Stimulated activated CD4-positive, alpha-beta T cell treated with anti-CD3 and anti-CD28 coated beads, TNF-alpha, amount 100 ng/mL, for 24 hours (primary cell): ENCODE results near the gene MAPK1.
A peak's percentile ranks its signal among the peaks of the same experiment; 100 is the strongest.
"Not testable (repeated sequence)": the region's sequence is repeated elsewhere in the genome, so short reads cannot be mapped to it uniquely, and the experiment has no call there.

Experiments used
- DNase-seq, 3 experiments: peaks; one replicate each; pipeline ENCODE4 v3.0.0-alpha.2; 2020; ENCODE audit warnings: low read depth in 3 of 3

Gene MAPK1

DNA sequence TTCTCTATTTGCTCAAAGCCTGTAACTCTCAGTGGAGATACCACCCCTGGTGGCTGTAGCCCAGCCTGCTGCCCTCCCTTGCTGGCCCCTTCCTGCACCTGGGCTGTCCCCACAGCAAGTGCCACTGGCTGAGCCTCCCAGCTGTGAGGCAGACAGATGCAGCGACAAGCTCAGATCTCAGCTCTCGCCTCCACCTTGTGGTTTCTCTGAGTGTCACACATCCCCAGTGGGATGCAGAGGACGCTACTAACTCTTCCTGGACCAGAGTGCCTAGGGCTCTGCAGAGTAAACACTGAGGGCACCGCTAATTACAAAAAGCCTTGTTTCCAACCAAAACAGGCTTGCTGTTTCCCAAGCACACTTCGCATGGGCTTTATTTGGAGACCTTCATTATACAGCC, 140.8 kb downstream of the MAPK1 start:
- DNase-seq = peak in 1 of 3 experiments; percentile 16

DNA sequence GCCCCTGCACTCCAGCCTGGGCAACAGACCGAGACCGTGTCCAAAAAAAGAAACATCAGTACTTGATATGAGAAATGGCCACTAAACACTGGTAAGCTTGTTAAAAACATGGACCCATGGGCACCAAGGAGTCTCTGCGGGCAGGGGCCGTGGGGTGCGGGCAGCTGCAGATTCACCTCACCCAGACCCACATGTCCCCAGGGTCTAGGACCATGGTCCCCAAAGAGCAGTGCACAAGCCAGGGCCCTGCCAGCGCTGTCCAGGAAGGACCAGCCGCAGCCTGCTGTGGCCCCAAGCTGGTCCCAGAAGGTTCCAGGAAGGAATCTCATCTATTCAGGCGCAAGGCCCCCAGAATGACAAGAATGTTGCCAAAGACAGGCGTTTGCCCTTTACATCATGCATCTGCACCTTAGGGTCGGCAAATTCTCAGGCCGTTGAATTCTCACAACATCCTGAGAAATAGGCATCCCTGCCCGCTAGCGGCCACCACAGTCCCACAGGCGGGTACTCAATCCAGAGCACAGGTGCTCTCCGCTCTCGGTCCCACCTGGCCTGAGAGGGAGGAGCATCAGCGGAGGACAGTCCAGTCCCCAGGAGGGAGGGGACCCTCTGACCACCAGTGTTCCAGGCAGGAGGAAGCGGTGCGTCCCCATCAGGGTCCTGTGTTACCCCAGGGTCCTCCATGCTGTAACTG, 141.3 kb downstream of the MAPK1 start:
- no peak for DNase-seq

DNA sequence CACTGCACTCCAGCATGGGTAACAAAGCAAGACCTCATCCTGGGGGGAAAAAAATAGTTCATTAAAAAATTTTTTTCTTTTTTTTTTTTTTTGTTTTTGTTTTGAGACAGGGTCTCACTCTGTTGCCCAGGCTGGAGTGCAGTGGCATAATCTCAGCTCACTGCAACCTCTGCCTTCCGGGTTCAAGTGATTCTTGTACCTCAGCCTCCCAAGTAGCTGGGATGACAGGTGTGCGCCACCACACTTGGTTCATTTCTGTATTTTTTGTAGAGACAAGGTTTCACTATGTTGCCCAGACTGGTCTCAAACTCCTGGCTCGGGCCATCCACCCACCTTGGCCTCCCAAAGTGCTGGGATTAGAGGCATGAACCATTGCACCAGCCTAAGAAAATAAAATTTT, 142.9 kb downstream of the MAPK1 start:
- DNase-seq = not testable (repeated sequence)

DNA sequence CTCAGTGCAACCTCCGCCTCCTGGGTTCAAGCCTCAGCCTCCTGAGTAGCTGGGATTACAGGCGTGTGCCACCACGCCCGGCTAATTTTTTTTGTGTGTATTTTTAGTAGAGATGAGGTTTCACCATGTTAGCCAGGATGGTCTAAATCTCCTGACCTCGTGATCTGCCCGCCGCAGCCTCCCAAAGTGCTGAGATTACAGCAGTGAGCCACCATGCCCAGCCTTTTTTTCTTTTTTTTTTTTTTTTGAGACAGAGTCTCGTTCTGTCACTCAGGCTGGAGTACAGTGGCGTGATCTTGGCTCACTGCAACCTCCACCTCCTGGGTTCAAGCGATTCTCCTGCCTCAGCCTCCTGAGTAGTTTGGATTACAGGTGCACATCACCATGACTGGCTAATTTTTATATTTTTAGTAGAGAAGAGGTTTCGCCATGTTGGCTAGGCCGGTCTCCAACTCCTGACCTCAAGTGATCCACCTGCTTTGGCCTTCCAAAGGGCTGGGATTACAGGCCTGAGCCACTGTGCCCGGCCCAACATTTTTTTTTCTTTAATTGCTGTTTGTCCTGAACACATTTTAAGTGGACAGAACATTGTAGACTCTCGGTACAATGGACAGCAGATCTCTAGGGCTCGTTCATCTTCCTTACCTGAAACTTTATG, 146.1 kb downstream of the MAPK1 start:
- DNase-seq = not testable (repeated sequence)

DNA sequence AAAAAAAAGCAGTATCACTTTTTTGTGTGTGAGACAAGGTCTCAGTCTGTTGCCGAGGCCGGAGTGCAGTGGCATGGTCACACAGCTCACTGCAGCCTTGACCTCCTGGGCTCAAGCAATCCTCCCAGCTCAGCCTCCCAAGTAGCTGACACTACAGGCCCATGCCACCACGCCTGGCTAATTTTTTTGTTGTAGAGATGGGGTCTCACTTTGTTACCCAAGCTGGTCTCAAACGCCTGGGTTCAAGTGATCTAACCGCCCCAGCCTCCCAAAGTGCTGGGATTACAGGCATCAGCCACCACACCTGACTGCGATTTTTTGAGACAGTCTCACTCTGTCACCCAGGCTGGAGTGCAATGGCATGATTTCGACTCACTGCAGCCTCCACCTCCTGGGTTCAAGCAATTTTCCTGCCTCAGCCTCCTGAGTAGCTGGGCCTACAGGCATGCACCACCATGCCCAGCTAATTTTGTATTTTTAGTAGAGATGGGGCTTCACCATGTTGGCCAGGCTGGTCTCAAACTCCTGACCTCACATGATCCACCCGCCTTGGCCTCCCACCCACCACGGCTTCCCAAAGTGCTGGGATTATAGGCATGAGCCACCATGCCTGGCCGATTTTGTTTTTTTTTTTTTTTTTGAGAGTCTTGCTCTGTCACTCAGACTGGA, 147.1 kb downstream of the MAPK1 start:
- DNase-seq = not testable (repeated sequence)

DNA sequence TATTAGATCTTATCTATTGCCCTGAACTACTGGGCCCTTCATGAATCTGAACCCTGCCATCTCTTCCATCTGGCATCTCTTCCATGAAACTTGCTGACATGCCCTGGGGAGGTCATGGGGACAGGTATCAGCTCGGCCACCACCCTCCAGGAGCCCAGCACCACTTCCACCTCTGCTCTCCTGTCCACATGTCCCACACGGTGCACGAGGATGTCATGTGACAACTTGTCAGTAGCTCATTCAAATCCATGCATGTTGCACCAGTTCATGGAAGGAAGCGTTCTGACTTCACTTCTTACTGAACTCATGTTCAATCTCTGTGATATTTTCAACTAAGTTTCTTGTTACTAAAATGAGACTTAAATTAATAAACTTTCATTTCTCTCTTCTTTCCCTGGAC, 148.4 kb downstream of the MAPK1 start:
- no peak for DNase-seq

- DNase-seq = no peak
Measured at GRCh38 chr22:21718499-21718898, 148.9 kb downstream of the MAPK1 start.

DNA sequence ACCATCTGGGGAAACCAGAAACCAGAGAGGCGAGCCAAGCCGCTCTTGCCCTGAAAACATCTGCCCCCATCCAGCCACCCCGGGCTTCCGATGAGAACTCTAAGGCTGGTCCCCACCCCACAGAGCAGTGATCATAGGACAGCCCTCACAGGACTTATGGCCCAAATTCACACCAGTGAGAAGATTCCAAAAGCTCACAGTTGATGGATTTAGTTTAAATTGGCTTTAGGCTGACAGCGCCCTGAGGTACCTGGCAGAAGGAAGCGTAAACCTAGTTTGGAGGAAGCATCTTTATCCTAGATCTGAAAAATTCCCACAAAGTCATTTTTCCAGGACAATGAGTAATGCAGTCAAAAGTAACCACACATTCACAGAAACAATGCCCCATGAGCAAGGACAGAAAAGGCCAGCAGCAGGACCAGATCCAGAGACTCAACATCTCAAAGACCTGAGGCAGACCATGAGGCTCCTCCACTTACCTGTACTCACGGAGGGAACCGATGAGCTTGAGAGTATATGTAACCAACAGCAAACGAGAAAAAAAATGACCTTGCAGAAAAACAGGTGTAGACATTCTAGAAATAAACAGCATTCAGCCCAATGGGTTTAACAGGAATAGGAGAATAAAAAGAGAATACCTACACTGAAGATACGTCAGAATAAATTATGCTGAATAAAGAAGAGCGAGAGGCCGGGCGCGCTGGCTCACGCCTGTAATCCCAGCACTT, 150.9 kb downstream of the MAPK1 start:
- not testable (repeated sequence) for DNase-seq

GRCh38 chr22:21714786-21715185, 152.7 kb downstream of the MAPK1 start:
- DNase-seq = no peak

GRCh38 chr22:21714059-21714770, 153.2 kb downstream of the MAPK1 start:
- no peak for DNase-seq

DNA sequence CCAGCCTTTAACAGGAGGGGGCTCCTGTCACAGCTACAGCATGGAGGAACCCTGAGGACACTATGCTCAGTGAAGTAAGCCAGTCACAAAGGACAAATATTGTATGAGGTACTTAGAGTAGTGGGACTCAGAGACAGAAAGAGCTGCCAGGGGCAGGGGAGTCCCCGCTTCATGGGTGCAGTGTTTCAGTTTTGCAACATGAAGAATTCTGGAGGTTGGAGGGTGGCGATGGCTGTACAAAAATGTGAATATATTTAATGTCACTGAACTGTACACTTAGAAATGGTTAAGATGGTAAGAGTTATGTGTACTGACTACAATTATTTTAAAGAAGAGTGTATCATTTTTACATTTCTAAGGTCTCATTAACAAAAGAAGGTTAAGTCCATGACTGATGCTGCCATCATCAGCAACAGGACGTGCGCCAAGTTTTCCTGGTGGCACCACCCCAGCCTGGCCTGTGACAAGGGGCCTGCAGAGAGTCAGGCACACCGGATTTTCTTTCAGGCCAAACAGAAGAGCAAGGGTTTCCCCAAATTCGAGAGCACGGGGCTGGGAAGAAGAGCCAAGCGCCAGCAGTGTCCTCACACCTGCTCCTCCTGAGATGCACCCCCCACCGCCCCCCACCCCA, 153.9 kb downstream of the MAPK1 start:
- DNase-seq = no peak

DNA sequence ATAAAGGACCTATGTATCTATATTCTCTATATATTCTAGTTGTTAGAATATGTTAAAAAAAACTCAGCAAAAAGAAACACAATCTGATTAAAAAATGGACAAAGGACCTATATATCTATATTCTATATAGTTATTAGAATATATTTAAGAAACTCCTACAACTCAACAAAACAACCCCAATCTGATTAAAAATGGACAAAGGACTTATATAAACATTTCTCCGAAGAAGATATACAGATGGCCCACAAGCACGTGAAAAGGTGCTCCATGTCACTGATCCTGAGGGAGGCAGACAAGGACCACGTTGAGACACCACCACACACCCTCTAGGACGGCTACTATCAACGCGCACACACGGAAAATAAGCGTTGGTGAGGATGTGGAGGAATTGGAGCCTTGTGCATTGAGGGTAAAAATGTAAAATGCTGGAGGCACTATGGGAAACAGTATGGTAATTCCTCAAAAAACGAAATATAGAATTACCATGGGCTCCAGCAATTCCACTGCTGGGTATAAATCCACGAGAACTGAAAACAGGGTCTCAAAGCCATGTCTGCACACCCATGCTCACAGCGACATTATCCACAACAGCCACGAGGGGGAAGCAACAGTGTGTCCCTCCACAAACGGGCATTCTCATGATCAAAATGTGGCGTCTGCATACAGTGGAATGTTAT, 154.6 kb downstream of the MAPK1 start:
- DNase-seq = peak; percentile 20 to 50 (median 46)

- no peak for DNase-seq
Measured at GRCh38 chr22:21711851-21712250, 155.6 kb downstream of the MAPK1 start.

DNA sequence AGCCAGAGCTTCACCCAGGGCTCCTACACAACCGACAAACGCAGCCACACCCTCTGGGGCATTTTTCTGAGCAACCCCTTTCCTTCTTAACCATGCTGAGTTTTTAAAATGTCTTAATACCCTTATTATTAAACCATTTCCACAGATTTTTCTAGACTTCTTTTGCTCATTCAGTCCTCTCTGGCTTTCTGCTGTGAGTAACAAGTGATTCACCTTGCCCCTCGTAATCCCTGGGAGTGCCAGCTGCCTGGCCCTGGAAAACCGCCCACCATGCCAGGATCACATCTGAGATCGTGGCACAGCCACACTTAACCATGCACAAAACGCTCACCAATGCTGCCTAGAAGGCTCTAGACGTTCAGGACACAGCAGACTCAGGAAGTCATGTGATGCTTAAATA, 157.3 kb downstream of the MAPK1 start:
- no peak for DNase-seq

- no peak for DNase-seq
Measured at GRCh38 chr22:21709688-21710087, 157.8 kb downstream of the MAPK1 start.

- no peak for DNase-seq
Measured at GRCh38 chr22:21708960-21709359, 158.5 kb downstream of the MAPK1 start.

- DNase-seq = no peak
Measured at GRCh38 chr22:21707677-21708076, 159.8 kb downstream of the MAPK1 start.
